PC-3 (cell line): ENCODE data around the gene TIPARP.

Source experiments
- CTCF ChIP-seq: fragments of 300-600 bp; sonication (generic); conservative IDR thresholded peaks from 2 replicates; pipeline ENCODE4 v1.5.1; 2017; ENCODE audit warnings: antibody characterized with exemption, low read depth, mild to moderate bottlenecking, low read length
- EZH2phosphoT487 ChIP-seq: fragments of 300-600 bp; sonication (generic); IDR thresholded peaks from 2 replicates; pipeline ENCODE4 v1.6.1; 2018; ENCODE audit warnings: mild to moderate bottlenecking, antibody characterized with exemption, low read length, borderline replicate concordance

DNA sequence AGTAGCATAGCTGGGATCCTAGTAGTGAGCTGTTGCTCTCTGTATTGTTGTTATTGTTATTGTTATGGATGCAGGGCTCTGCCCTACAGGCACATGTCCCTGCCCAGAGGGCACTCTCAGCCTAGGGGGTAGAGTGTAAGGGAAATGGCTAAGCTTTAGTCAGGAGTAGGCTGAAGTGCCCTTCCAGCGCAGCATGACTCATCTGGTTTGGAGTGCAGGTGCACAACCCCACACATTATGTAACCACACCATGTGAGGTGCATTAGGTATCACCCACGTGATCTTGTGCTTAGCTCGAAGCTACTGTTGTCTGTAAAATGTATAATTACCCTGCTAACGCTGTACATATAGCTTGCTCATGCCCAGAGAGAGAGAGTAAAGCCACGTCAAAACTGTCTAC lies 48.3 kb upstream of the TIPARP start:
- TF ChIP-seq CTCF (no peak), EZH2phosphoT487 (no peak)
